ENCODE data around the gene SNAP91.

GRCh38 chr6:83601119-83601518 is 107.8 kb downstream of the SNAP91 start:
- TF ChIP-seq, protein P1, sequence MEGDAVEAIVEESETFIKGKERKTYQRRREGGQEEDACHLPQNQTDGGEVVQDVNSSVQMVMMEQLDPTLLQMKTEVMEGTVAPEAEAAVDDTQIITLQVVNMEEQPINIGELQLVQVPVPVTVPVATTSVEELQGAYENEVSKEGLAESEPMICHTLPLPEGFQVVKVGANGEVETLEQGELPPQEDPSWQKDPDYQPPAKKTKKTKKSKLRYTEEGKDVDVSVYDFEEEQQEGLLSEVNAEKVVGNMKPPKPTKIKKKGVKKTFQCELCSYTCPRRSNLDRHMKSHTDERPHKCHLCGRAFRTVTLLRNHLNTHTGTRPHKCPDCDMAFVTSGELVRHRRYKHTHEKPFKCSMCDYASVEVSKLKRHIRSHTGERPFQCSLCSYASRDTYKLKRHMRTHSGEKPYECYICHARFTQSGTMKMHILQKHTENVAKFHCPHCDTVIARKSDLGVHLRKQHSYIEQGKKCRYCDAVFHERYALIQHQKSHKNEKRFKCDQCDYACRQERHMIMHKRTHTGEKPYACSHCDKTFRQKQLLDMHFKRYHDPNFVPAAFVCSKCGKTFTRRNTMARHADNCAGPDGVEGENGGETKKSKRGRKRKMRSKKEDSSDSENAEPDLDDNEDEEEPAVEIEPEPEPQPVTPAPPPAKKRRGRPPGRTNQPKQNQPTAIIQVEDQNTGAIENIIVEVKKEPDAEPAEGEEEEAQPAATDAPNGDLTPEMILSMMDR (IDR thresholded peaks at IDR 0.05) = no peak
- no peak for TF ChIP-seq POLR2AphosphoS5 (IDR thresholded peaks at IDR 0.05)
- TF ChIP-seq POLR2A (IDR thresholded peaks at IDR 0.05) = no peak
